HepG2 (cell line): ENCODE results near the gene ELOVL5. TPM values are rescaled to one million over a fixed set of nuclear protein-coding genes. Genes with fewer than 3 reads are reported as not detected.
A peak's percentile ranks its signal among the peaks of the same experiment; 100 is the strongest.

Experiments used
- ASH2L ChIP-seq: fragments of 300-600, 200-600 bp; sonication (generic); IDR thresholded peaks from 2 replicates; pipeline ENCODE4 v1.7.0; 2017; ENCODE audit warnings: low read depth, mild to moderate bottlenecking, moderate library complexity, mixed read lengths, low read length; ENCODE audit not compliant: insufficient read length
- PITX1 ChIP-seq: sonication (generic); formaldehyde crosslinking; IDR thresholded peaks from 2 replicates; pipeline ENCODE4 v1.5.1; 2020; ENCODE audit warnings: mild to moderate bottlenecking, missing genetic modification reagents
- RBM39 ChIP-seq: fragments of 200-400 bp; formaldehyde crosslinking; IDR thresholded peaks from one replicate; pipeline ENCODE4 v1.6.1; 2018; ENCODE audit warnings: antibody characterized with exemption, mild to moderate bottlenecking, low read depth, low read length; ENCODE audit not compliant: poor library complexity, severe bottlenecking
- RFXAP ChIP-seq: sonication (generic); formaldehyde crosslinking; IDR thresholded peaks from 2 replicates; pipeline ENCODE4 v1.4.0; 2020; ENCODE audit warnings: missing genetic modification reagents, borderline replicate concordance
- RNF2 ChIP-seq: fragments of 450-650 bp; conservative IDR thresholded peaks from 2 replicates; pipeline ENCODE4 v1.6.1; 2016; ENCODE audit warnings: low read depth
- ZBTB8A ChIP-seq: sonication (generic); formaldehyde crosslinking; IDR thresholded peaks from 2 replicates; pipeline ENCODE4 v1.4.0; 2020; ENCODE audit warnings: mild to moderate bottlenecking, low read depth, missing genetic modification reagents, borderline replicate concordance
- ZEB1 ChIP-seq: IDR thresholded peaks from 2 replicates; pipeline ENCODE4 v1.6.1; 2012; ENCODE audit warnings: mild to moderate bottlenecking, low read depth, inconsistent platforms; ENCODE audit not compliant: insufficient replicate concordance
- ZNF12 ChIP-seq: sonication (generic); formaldehyde crosslinking; IDR thresholded peaks from 2 replicates; pipeline ENCODE4 v1.5.0; 2020; ENCODE audit warnings: missing genetic modification reagents
- ZNF17 ChIP-seq: sonication (generic); formaldehyde crosslinking; IDR thresholded peaks from 2 replicates; pipeline ENCODE4 v1.5.0; 2020; ENCODE audit warnings: mild to moderate bottlenecking, missing genetic modification reagents
- ZNF292 ChIP-seq: sonication (generic); formaldehyde crosslinking; IDR thresholded peaks from 2 replicates; pipeline ENCODE4 v1.8.1; 2022; ENCODE audit warnings: mild to moderate bottlenecking, low read depth, missing genetic modification reagents, borderline replicate concordance
- ZNF331 ChIP-seq: sonication (generic); formaldehyde crosslinking; IDR thresholded peaks from 2 replicates; pipeline ENCODE4 v1.4.0; 2020; ENCODE audit warnings: missing genetic modification reagents
- ZNF607 ChIP-seq: sonication (generic); formaldehyde crosslinking; IDR thresholded peaks from 2 replicates; pipeline ENCODE4 v1.5.1; 2020; ENCODE audit warnings: missing genetic modification reagents, mild to moderate bottlenecking, borderline replicate concordance
- polyA plus RNA-seq, 8 experiments: library from polyadenylated mRNA; depleted of rRNA in 3 of 8; stranded (reverse) in 7 of 8; unstranded in 1 of 8; fragments of >200 nt; fragmentation: Illumina TruSeq in 4 of 8; extraction: Trizol in 4 of 8; gene quantifications; 2 replicates each; pipeline versions ENCODE4 v1.2.1 to v1.2.3, GENCODE V29; 2011 to 2016; ENCODE audit warnings: low read depth in 4 of 8, missing spikeins in 1 of 8, mixed read lengths in 1 of 8; ENCODE audit not compliant: insufficient read depth in 1 of 8
- total RNA-seq, 5 experiments: library from RNA; depleted of rRNA; stranded (reverse); fragments of >200 nt; fragmentation: Illumina TruSeq; extraction: Trizol; gene quantifications; 2 replicates each; pipeline ENCODE4 v1.2.3, GENCODE V29; 2016; ENCODE audit warnings: low read depth in 1 of 5
- TF ChIP-seq, protein P1 (sequence below): sonication (generic); formaldehyde crosslinking; IDR thresholded peaks from 2 replicates; pipeline ENCODE4 v1.5.1; 2020; ENCODE audit warnings: missing genetic modification reagents, mild to moderate bottlenecking, borderline replicate concordance
- TF ChIP-seq, protein P2 (sequence below): sonication (generic); formaldehyde crosslinking; IDR thresholded peaks from 2 replicates; pipeline ENCODE4 v1.5.0; 2020; ENCODE audit warnings: missing genetic modification reagents
- TF ChIP-seq, protein P3 (sequence below): sonication (generic); formaldehyde crosslinking; IDR thresholded peaks from 2 replicates; pipeline ENCODE4 v1.4.0; 2020; ENCODE audit warnings: mild to moderate bottlenecking, missing genetic modification reagents, borderline replicate concordance
- TF ChIP-seq, protein P4 (sequence below): sonication (generic); formaldehyde crosslinking; IDR thresholded peaks from 2 replicates; pipeline ENCODE4 v1.8.0; 2022; ENCODE audit warnings: low read depth, missing genetic modification reagents

The ELOVL5 gene
- total and polyA plus RNA-seq, 2 of the 13 experiments (the other 11 are each of a cell fraction or from before 2014, with no cell fraction given) = 50.1 to 72.4 TPM

DNA sequence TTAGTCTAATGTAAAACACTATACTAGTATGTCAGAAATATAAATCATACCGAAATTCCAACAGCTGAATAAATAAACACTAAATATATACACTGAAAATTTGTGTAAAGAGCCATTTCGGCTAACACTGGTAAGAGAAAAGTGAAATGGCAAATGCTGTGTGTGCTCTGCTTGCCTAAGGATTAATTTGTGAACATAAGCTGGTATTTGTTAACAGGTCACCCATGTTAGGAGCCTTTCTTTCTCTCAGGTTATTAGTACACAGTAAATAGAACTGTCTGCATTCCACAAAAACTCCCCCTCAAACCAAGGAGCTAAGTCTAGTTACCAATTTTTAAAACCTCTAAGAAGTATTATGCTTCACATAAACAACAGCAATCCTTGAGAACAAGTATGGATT is 27.0 kb downstream of the ELOVL5 start (continued):
- TF ChIP-seq, protein P1, sequence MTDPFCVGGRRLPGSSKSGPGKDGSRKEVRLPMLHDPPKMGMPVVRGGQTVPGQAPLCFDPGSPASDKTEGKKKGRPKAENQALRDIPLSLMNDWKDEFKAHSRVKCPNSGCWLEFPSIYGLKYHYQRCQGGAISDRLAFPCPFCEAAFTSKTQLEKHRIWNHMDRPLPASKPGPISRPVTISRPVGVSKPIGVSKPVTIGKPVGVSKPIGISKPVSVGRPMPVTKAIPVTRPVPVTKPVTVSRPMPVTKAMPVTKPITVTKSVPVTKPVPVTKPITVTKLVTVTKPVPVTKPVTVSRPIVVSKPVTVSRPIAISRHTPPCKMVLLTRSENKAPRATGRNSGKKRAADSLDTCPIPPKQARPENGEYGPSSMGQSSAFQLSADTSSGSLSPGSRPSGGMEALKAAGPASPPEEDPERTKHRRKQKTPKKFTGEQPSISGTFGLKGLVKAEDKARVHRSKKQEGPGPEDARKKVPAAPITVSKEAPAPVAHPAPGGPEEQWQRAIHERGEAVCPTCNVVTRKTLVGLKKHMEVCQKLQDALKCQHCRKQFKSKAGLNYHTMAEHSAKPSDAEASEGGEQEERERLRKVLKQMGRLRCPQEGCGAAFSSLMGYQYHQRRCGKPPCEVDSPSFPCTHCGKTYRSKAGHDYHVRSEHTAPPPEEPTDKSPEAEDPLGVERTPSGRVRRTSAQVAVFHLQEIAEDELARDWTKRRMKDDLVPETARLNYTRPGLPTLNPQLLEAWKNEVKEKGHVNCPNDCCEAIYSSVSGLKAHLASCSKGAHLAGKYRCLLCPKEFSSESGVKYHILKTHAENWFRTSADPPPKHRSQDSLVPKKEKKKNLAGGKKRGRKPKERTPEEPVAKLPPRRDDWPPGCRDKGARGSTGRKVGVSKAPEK (CRISPR knock-in tag) = no peak
- TF ChIP-seq ZNF12 = peak; percentile 19; the same call in 1 of the 2 replicates
- no peak for TF ChIP-seq RNF2
- TF ChIP-seq, protein P2, sequence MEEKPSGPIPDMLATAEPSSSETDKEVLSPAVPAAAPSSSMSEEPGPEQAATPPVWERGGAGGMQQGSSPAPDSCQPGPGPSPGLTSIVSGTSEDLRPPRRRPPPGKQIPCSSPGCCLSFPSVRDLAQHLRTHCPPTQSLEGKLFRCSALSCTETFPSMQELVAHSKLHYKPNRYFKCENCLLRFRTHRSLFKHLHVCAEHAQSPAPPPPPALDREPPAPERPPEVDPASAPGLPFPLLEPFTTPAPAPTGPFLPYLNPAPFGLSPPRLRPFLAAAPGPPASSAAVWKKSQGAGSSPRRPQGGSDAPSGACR = no peak
- TF ChIP-seq ZBTB8A (CRISPR knock-in tag) = no peak
- no peak for TF ChIP-seq ZNF292 (CRISPR knock-in tag)
- TF ChIP-seq ZNF607 (CRISPR knock-in tag) = no peak
- TF ChIP-seq, protein P3, sequence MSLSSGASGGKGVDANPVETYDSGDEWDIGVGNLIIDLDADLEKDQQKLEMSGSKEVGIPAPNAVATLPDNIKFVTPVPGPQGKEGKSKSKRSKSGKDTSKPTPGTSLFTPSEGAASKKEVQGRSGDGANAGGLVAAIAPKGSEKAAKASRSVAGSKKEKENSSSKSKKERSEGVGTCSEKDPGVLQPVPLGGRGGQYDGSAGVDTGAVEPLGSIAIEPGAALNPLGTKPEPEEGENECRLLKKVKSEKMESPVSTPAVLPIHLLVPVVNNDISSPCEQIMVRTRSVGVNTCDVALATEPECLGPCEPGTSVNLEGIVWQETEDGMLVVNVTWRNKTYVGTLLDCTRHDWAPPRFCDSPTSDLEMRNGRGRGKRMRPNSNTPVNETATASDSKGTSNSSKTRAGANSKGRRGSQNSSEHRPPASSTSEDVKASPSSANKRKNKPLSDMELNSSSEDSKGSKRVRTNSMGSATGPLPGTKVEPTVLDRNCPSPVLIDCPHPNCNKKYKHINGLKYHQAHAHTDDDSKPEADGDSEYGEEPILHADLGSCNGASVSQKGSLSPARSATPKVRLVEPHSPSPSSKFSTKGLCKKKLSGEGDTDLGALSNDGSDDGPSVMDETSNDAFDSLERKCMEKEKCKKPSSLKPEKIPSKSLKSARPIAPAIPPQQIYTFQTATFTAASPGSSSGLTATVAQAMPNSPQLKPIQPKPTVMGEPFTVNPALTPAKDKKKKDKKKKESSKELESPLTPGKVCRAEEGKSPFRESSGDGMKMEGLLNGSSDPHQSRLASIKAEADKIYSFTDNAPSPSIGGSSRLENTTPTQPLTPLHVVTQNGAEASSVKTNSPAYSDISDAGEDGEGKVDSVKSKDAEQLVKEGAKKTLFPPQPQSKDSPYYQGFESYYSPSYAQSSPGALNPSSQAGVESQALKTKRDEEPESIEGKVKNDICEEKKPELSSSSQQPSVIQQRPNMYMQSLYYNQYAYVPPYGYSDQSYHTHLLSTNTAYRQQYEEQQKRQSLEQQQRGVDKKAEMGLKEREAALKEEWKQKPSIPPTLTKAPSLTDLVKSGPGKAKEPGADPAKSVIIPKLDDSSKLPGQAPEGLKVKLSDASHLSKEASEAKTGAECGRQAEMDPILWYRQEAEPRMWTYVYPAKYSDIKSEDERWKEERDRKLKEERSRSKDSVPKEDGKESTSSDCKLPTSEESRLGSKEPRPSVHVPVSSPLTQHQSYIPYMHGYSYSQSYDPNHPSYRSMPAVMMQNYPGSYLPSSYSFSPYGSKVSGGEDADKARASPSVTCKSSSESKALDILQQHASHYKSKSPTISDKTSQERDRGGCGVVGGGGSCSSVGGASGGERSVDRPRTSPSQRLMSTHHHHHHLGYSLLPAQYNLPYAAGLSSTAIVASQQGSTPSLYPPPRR = peak; percentile 86
- TF ChIP-seq ZNF17 (CRISPR knock-in tag) = no peak
- no peak for TF ChIP-seq RFXAP (CRISPR knock-in tag)
- TF ChIP-seq, protein P4, sequence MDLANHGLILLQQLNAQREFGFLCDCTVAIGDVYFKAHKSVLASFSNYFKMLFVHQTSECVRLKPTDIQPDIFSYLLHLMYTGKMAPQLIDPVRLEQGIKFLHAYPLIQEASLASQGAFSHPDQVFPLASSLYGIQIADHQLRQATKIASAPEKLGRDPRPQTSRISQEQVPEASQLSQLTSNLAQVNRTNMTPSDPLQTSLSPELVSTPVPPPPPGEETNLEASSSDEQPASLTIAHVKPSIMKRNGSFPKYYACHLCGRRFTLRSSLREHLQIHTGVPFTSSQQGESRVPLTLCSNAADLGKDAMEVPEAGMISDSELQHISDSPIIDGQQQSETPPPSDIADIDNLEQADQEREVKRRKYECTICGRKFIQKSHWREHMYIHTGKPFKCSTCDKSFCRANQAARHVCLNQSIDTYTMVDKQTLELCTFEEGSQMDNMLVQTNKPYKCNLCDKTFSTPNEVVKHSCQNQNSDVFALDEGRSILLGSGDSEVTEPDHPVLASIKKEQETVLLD (CRISPR knock-in tag) = no peak
- no peak for TF ChIP-seq ZNF331 (CRISPR knock-in tag)
- TF ChIP-seq PITX1 (CRISPR knock-in tag) = peak; percentile 100
- TF ChIP-seq ZEB1 = no peak
- TF ChIP-seq RBM39 = no peak
- peak; percentile 32 for TF ChIP-seq ASH2L
